ENCODE results near the gene LYL1.

LYL1 gene

DNA sequence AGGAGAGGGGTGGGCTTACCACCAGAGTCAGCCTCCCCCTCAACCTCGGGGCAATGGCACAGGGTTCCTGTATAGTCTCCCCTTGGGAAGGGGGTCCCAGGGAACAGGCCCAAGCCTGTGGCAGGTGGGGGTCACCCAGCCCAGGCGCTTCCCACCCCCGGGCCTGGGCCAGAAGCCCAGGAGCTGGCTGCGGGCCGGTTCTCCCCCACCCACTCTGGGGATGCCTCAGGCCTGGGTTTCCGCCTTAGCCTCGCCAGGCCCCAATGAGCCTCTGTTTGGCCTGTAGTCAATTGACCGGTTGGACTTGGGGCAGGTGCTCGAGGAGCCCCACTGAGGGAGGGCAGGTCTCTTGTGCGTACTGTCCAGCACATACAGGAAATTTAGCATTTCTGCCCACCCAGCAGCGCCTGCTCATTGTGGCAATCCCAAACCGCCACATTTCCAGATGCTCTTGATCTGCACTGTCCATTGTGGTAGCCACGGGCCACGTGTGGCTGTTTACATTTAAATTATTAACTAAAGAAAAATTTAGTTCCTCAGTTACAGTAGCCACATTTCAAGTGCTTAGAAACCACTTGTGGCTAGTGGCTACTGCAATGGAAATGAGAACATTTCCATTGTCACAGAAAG, 9.9 kb downstream of the LYL1 start:
- DNase-seq (ENCODE audit: low read depth): no peak

DNA sequence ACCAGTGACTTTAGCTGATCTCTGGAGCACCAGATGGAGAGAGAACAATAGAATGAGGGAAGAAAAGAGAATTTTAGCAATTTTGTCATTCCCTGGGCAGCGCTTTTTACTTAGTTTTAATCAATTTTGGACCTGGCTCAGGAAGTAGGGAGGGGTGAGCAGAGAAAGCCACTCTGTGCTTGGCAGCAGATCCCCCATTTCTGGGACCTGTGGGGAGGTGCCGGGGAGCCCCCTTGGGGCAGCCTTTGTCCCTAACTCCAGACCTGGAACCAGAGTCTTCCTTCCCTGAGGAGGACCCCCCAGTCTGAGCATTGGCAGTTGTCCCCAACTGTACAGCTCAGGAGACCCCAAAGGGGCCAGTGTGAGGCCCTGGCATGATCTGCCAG, 10.5 kb downstream of the LYL1 start:
- DNase-seq (ENCODE audit: low read depth): no peak

GRCh38 chr19:13091400-13092157, 11.1 kb downstream of the LYL1 start:
- no peak for DNase-seq (ENCODE audit: low read depth)

- DNase-seq (ENCODE audit: low read depth): no peak
Observed at GRCh38 chr19:13090511-13091231, 12.0 kb downstream of the LYL1 start.

GRCh38 chr19:13089857-13090507, 12.7 kb downstream of the LYL1 start:
- DNase-seq (ENCODE audit: low read depth): no peak

- no peak for DNase-seq (ENCODE audit: low read depth)
Observed at GRCh38 chr19:13089139-13089856, 13.4 kb downstream of the LYL1 start.

- no peak for DNase-seq (ENCODE audit: low read depth)
Observed at GRCh38 chr19:13087795-13088537, 14.7 kb downstream of the LYL1 start.

DNA sequence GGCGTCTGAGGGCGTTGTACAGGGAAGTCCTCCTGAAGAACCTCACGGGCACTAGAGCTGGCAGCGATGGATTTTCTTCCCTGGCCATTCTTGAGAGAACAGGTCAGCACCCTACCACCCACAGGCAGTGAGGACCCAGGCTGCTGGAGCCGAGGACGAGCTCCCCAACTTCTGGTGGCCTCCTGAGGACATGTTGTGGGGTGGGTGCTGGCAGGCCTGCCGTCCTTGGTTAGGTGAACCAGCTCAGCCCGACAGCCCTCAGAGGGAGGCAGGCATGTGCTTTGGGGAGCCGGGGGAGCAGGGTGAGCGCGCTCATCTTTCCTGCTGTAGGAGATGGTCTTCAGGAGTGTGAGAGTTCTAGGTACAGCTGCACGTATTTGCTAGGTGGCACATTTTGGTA, 15.4 kb downstream of the LYL1 start:
- no peak for DNase-seq (ENCODE audit: low read depth)

- no peak for DNase-seq (ENCODE audit: low read depth)
Observed at GRCh38 chr19:13086341-13086740, 16.3 kb downstream of the LYL1 start.

DNA sequence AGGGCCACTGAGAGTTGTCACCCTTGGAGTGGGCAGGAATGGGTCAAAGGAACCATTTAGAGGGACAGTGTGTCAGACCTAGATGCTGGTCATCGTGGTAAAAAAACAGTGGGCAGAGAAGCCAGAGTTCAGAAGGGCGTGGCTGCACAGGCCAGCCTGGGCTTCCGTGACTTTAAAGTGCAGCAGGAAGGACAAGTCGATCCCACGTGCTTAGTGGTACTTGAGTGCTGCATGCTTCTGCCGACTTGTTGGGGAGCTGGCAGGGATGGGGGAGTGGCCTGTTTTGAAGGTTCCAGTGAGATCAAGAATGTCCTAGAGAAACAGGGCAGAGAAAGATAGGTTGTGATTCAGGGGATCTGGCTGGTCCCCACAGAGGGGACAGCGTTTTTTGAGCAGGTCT, 17.0 kb downstream of the LYL1 start:
- DNase-seq (ENCODE audit: low read depth): no peak

DNA sequence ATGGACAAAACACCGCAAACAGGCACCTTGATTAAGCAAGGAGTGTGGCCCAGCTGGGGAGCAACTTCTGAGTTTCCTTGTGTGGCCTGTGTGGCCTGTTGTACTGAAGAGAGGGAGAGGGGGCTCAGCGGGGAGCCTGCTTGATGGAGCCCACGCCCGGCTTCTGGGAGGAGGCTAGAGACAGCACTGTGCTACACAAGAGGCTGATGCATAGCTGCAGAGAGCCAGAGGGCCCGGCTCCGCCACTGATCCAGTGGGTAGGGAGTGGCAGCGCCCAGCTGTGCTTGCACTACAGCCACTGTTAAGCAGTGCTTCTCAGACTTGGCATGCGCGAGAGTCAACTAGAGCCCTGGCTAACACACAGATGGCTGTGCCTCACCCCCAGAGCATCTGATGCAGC, 19.0 kb downstream of the LYL1 start:
- DNase-seq (ENCODE audit: low read depth): no peak

- DNase-seq (ENCODE audit: low read depth): no peak
Observed at GRCh38 chr19:13083008-13083404, 19.7 kb downstream of the LYL1 start.

GRCh38 chr19:13082192-13083007, 20.3 kb downstream of the LYL1 start:
- DNase-seq (ENCODE audit: low read depth): no peak

- DNase-seq (ENCODE audit: low read depth): no peak
Observed at GRCh38 chr19:13079542-13079986, 23.1 kb downstream of the LYL1 start.

DNA sequence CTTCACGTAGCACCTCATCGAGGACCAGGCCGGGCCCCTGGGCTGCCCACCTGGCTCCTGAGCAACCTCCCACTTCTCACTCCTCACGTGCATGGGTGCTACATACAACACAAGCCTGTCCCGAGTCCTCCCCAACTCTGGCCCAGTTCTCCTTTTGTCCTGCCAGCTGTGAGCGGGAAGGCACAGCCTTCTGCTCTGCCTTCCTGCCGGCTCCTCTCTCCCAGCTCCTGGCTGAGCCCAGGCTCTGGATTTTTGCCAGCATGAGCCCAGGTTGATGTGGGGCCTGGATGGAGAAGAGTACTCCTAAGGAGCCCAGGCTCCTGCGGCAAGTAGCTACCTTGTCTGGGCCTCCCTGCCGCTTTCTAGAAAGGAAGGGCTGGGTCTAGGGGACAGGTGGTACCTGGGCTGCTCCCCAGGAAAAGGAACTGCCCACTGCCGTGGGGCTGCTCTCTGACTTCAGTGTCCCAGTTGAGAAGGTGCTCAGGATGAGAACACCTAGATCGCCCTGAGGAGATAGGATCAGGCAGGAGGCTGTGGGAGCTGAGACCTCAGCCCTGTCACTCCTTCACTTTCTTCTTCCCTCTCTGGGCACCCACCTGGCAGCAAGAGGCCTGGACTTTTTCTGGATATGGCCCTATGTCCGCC, 23.6 kb downstream of the LYL1 start:
- no peak for DNase-seq (ENCODE audit: low read depth)

GRCh38 chr19:13078381-13078780, 24.3 kb downstream of the LYL1 start:
- no peak for DNase-seq (ENCODE audit: low read depth)

DNA sequence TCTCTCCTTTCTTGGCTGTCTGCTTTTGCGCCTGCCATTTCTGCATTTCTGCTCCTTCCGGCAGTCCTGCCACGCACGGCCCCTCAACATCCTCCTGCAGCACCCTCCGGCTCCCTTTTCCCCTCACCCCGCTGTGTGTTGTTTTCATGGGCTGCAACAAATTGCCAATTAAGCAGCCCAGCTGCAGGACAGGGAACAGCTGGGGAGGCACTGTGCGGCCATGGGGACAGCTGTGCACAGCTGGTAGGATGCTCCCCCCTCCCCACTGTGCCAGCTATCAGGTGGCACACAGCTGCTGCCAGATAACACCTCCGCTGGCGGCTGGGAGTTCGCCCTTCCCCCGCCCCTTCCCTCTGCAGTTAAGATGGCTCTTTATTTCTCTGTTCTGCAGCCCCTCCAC, 25.4 kb downstream of the LYL1 start:
- DNase-seq (ENCODE audit: low read depth): no peak

GRCh38 chr19:13076787-13077186, 25.9 kb downstream of the LYL1 start:
- no peak for DNase-seq (ENCODE audit: low read depth)

- DNase-seq (ENCODE audit: low read depth): no peak
Observed at GRCh38 chr19:13076320-13076719, 26.3 kb downstream of the LYL1 start.

GRCh38 chr19:13074378-13074777, 28.3 kb downstream of the LYL1 start:
- no peak for DNase-seq (ENCODE audit: low read depth)

All from activated T-cell treated with anti-CD3 and anti-CD28 coated beads for 24 hours (primary cell).